K562 (cell line): ENCODE results near the gene EGF. TPM values are rescaled to one million over a fixed set of nuclear protein-coding genes. Genes with fewer than 3 reads are reported as not detected.

Experiments
- ATAC-seq: fragments of 200-7000 bp; cut with Tn5 transposase; 3 replicates; pipeline ENCODE4 v1.9.1; 2020; ENCODE audit warnings: moderate library complexity
- BruUV-seq: library from RNA; stranded (reverse); fragments of 400-500 nt; replicated peaks from 2 replicates; lab custom pipeline; 2021; lab: Mats Ljungman, UMichigan
- CTCF ChIA-PET: fragments of 300-600 bp; formaldehyde crosslinking; extraction: SDS; loops from one replicate; lab custom pipeline; 2021; ENCODE audit warnings: low intra/inter-chr PET ratio; lab: Yijun Ruan, JAX
- POLR2A ChIA-PET: fragments of 300-600, 350-650 bp; sonication (Branson Sonifier 250); formaldehyde crosslinking; extraction: SDS; loops from one replicate; lab custom pipeline; 2021; ENCODE audit warnings: antibody characterized with exemption, inconsistent platforms; lab: Yijun Ruan, JAX
- DNase-seq, 4 experiments: peaks; one replicate each; pipeline versions ENCODE4 v3.0.0 to v3.0.0-alpha.2; 2011 to 2018; ENCODE audit warnings: low spot score in 3 of 4, mixed read lengths in 3 of 4; ENCODE audit errors: extremely low read depth in 1 of 4
- FAIRE-seq: peaks from 2 replicates; lab custom pipeline; 2011; peaks lifted over from hg19 to GRCh38; lab: Jason Lieb, UNC
- H2AFZ ChIP-seq: 2 replicates; pipeline ENCODE4 v1.6.0; 2011; ENCODE audit warnings: low read depth, low read length, control low read depth, inconsistent platforms
- H3K27ac ChIP-seq: fragments of 200-600 bp; 3 replicates; pipeline ENCODE4 v1.8.0; 2011; ENCODE audit warnings: low read depth, mild to moderate bottlenecking, control low read depth, inconsistent platforms, low read length, moderate library complexity, mixed read lengths; ENCODE audit errors: extremely low read depth
- H3K27me3 ChIP-seq, 2 experiments: fragments of 300-600 bp in 1 of 2; 2 replicates in 1 of 2; 3 replicates in 1 of 2; pipeline versions ENCODE4 v1.6.0 to v1.8.0; 2011; ENCODE audit warnings: inconsistent platforms in 2 of 2, low read length in 2 of 2, mild to moderate bottlenecking in 1 of 2, mixed read lengths in 1 of 2, moderate library complexity in 1 of 2; ENCODE audit not compliant: control insufficient read depth in 2 of 2, insufficient read depth in 2 of 2
- H3K36me3 ChIP-seq: fragments of 300-600 bp; 3 replicates; pipeline ENCODE4 v1.8.0; 2011; ENCODE audit warnings: mild to moderate bottlenecking, low read length, inconsistent platforms; ENCODE audit not compliant: control insufficient read depth, insufficient read depth
- H3K4me1 ChIP-seq, 2 experiments: fragments of 200-600 bp in 1 of 2; replicated peaks in 1 of 2; 2 replicates in 1 of 2; 3 replicates in 1 of 2; pipeline versions ENCODE4 v1.5.1 to v1.8.0; 2011; ENCODE audit warnings: inconsistent platforms in 2 of 2, low read length in 2 of 2, mild to moderate bottlenecking in 1 of 2, mixed read lengths in 1 of 2, moderate library complexity in 1 of 2; ENCODE audit not compliant: control insufficient read depth in 2 of 2, insufficient read depth in 2 of 2
- H3K4me2 ChIP-seq: 2 replicates; pipeline ENCODE4 v1.6.1; 2011; ENCODE audit warnings: low read length, control low read depth, inconsistent platforms, mixed read lengths; ENCODE audit not compliant: insufficient read depth
- H3K4me3 ChIP-seq: fragments of 200-600 bp; sonication (generic), shearing (Covaris generic); 2 replicates; pipeline ENCODE4 v1.5.1; 2016; ENCODE audit warnings: control low read depth, inconsistent platforms
- H3K79me2 ChIP-seq: fragments of 200-600 bp; 3 replicates; pipeline ENCODE4 v1.8.0; 2011; ENCODE audit warnings: low read length, inconsistent platforms; ENCODE audit not compliant: control insufficient read depth, insufficient read depth
- H3K9ac ChIP-seq, 2 experiments: 2 replicates each; pipeline versions ENCODE4 v1.6.0 to v1.6.1; 2011; ENCODE audit warnings: low read depth in 2 of 2, low read length in 2 of 2, control low read depth in 1 of 2, inconsistent platforms in 1 of 2, mild to moderate bottlenecking in 1 of 2, mixed read lengths in 1 of 2; ENCODE audit not compliant: insufficient read depth in 1 of 2
- H3K9me1 ChIP-seq: one replicate; pipeline ENCODE4 v1.6.0; 2011; ENCODE audit warnings: inconsistent platforms, mild to moderate bottlenecking, low read length, moderate library complexity; ENCODE audit not compliant: control insufficient read depth, insufficient read depth
- H3K9me3 ChIP-seq: replicated peaks from 2 replicates; pipeline ENCODE4 v1.5.1; 2011; ENCODE audit warnings: low read depth, low read length, inconsistent platforms; ENCODE audit not compliant: control insufficient read depth, insufficient read depth
- H4K20me1 ChIP-seq: replicated peaks from 2 replicates; pipeline ENCODE4 v1.6.1; 2011; ENCODE audit warnings: low read length, inconsistent platforms, mixed read lengths; ENCODE audit not compliant: control insufficient read depth, insufficient read depth
- ARID1B ChIP-seq: fragments of 450-650 bp; IDR thresholded peaks from 2 replicates; pipeline ENCODE4 v1.6.1; 2016; ENCODE audit warnings: antibody characterized with exemption, mild to moderate bottlenecking, inconsistent platforms
- C11orf30 ChIP-seq: fragments of 450-650 bp; IDR thresholded peaks from 2 replicates; pipeline ENCODE4 v1.6.1; 2016; ENCODE audit warnings: low read depth, mild to moderate bottlenecking
- CBFA2T2 ChIP-seq: fragments of 450-650 bp; conservative IDR thresholded peaks from 2 replicates; pipeline ENCODE4 v1.6.1; 2017; ENCODE audit warnings: mild to moderate bottlenecking
- CBFA2T3 ChIP-seq: fragments of 450-650 bp; IDR thresholded peaks from 2 replicates; pipeline ENCODE4 v1.6.1; 2017
- CTBP1 ChIP-seq: fragments of 450-650 bp; IDR thresholded peaks from 2 replicates; pipeline ENCODE4 v1.6.1; 2016; ENCODE audit warnings: borderline replicate concordance
- DACH1 ChIP-seq: fragments of 450-650 bp; IDR thresholded peaks from 2 replicates; pipeline ENCODE4 v1.6.1; 2018; ENCODE audit not compliant: partially characterized antibody
- DPF2 ChIP-seq: fragments of 450-650 bp; IDR thresholded peaks from 2 replicates; pipeline ENCODE4 v1.6.1; 2016
- ETV5 ChIP-seq: sonication (generic); formaldehyde crosslinking; IDR thresholded peaks from 2 replicates; pipeline ENCODE4 v1.4.0; 2020; ENCODE audit warnings: low read depth, mild to moderate bottlenecking, missing genetic modification reagents
- EZH2 ChIP-seq: IDR thresholded peaks from 2 replicates; pipeline ENCODE4 v1.6.1; 2012; ENCODE audit warnings: low read depth, mild to moderate bottlenecking, inconsistent platforms, low read length, borderline replicate concordance
- GMEB1 ChIP-seq: fragments of 250-450 bp; sonication (Bioruptor Pico); IDR thresholded peaks from 2 replicates; pipeline ENCODE4 v1.4.0; 2020; ENCODE audit warnings: mild to moderate bottlenecking
- MAFF ChIP-seq: IDR thresholded peaks from 2 replicates; pipeline ENCODE4 v1.6.1; 2012; ENCODE audit warnings: low read length, improper control_type of control experiment
- MAFG ChIP-seq: fragments of 450-650 bp; conservative IDR thresholded peaks from 2 replicates; pipeline ENCODE4 v1.6.1; 2016; ENCODE audit warnings: missing genetic modification characterization, missing compliant biosample characterization
- MTA2 ChIP-seq: fragments of 450-650 bp; IDR thresholded peaks from 2 replicates; pipeline ENCODE4 v1.6.1; 2016; ENCODE audit warnings: low read depth
- NFE2 ChIP-seq: IDR thresholded peaks from 2 replicates; pipeline ENCODE4 v1.6.1; 2014; ENCODE audit warnings: antibody characterized with exemption, low read depth
- PKNOX1 ChIP-seq: fragments of 450-650 bp; IDR thresholded peaks from 2 replicates; pipeline ENCODE4 v1.6.1; 2016
- RAD21 ChIP-seq, 2 experiments: fragments of 250-450 bp in 1 of 2; fragments of 450-650 bp in 1 of 2; sonication (Bioruptor Pico) in 1 of 2; formaldehyde crosslinking in 1 of 2; IDR thresholded peaks in 1 of 2; conservative IDR thresholded peaks in 1 of 2; 2 replicates each; pipeline versions ENCODE4 v1.4.0 to v1.8.0; 2020 to 2022; ENCODE audit warnings: mild to moderate bottlenecking in 2 of 2, moderate library complexity in 1 of 2
- RBM22 ChIP-seq: fragments of 200-400 bp; formaldehyde crosslinking; IDR thresholded peaks from 2 replicates; pipeline ENCODE4 v1.6.1; 2018; ENCODE audit warnings: low read length, low read depth; ENCODE audit not compliant: poor library complexity, severe bottlenecking
- TFAP4 ChIP-seq: sonication (generic); formaldehyde crosslinking; IDR thresholded peaks from 2 replicates; pipeline ENCODE4 v1.8.0; 2022; ENCODE audit warnings: missing genetic modification reagents, mild to moderate bottlenecking, moderate library complexity, borderline replicate concordance
- ZNF24 ChIP-seq: fragments of 450-650 bp; IDR thresholded peaks from 2 replicates; pipeline ENCODE4 v1.6.1; 2016
- ZNF316 ChIP-seq: fragments of 450-650 bp; IDR thresholded peaks from 2 replicates; pipeline ENCODE4 v1.6.1; 2016
- ZNF830 ChIP-seq: fragments of 250-450 bp; sonication (Bioruptor Pico); IDR thresholded peaks from 2 replicates; pipeline ENCODE4 v1.5.0; 2021; ENCODE audit warnings: mild to moderate bottlenecking
- WGBS: fragments of 100-300 bp; shearing (Covaris generic); methylation state at CpG from one replicate; pipeline ENCODE4 v1.1.6; 2016; ENCODE audit warnings: low coverage, mixed read lengths; ENCODE audit not compliant: insufficient coverage; ENCODE audit errors: missing lambda C conversion rate; 5-methylcytosine and 5-hydroxymethylcytosine counted together
- in situ Hi-C: fragments of 300-500 bp; cut with MboI; formaldehyde crosslinking; loops from 4 replicates; pipeline ENCODE4 v1.15.0; 2018; ENCODE audit warnings: inconsistent platforms, mixed read lengths
- intact Hi-C: fragments of 100-400 bp; cut with micrococcal nuclease; formaldehyde crosslinking; loops from 2 replicates; pipeline ENCODE4 v1.14.2; 2022
- polyA plus RNA-seq, 8 experiments: library from polyadenylated mRNA; depleted of rRNA in 4 of 8; stranded (reverse) in 5 of 8; unstranded in 3 of 8; fragments of >200 nt; fragmentation: Nextera tagmentation in 2 of 8; fragmentation: Illumina TruSeq in 1 of 8; extraction: Ambion mirVana in 2 of 8; extraction: Trizol in 1 of 8; gene quantifications; 2 replicates each; pipeline versions ENCODE4 v1.2.1 to v1.2.3, GENCODE V29; 2011 to 2014; ENCODE audit warnings: inconsistent platforms in 1 of 8, missing spikeins in 1 of 8
- total RNA-seq, 7 experiments: library from RNA; depleted of rRNA in 6 of 7; stranded (reverse); fragments of >200 nt in 6 of 7; fragmentation: Illumina TruSeq in 2 of 7; extraction: Trizol in 2 of 7; gene quantifications; 2 replicates each; pipeline versions ENCODE4 v1.2.1 to v1.2.3, GENCODE V29; 2011 to 2021; ENCODE audit warnings: low replicate concordance in 1 of 7

EGF gene
- total and polyA plus RNA-seq, 9 of the 15 experiments (the other 6 are each of a cell fraction or from before 2014, with no cell fraction given), result 0.32 to 3.1 (median 1.3) TPM

- no peak for TF ChIP-seq GMEB1
- TF ChIP-seq MTA2, result no peak
- TF ChIP-seq ZNF24, result no peak
- no peak for TF ChIP-seq RAD21 (CRISPR knock-in tag; conservative IDR thresholded peaks at IDR 0.05 in 1 of 2, IDR thresholded peaks at IDR 0.05 in 1 of 2)
- TF ChIP-seq RBM22, result no peak
Measured at GRCh38 chr4:109942292-109942926, 29.7 kb downstream of the EGF start (continued).

GRCh38 chr4:109943745-109944144 lies 31.1 kb downstream of the EGF start:
- H3K4me2 ChIP-seq, result no peak overlapping the region
- in situ Hi-C loops, result no loop called here
- intact Hi-C loops, result no loop called here
- peaks cover 0 to 7% of the 10 kb centered on the region in 2 experiments; a peak in 3 of 5 replicates for H3K4me1 ChIP-seq
- no peak overlapping the region for H2AFZ ChIP-seq
- no peaks in the 10 kb centered on the region for H4K20me1 ChIP-seq
- no peaks in the 10 kb centered on the region for H3K9me3 ChIP-seq
- no TSS peak for BruUV-seq
- ATAC-seq, result peak; percentile 64
- no peak for FAIRE-seq
- 3% methylated on average over 2 of the region's 2 CpGs for WGBS
- H3K9me1 ChIP-seq, result no peaks in the 10 kb centered on the region
- CTCF ChIA-PET, result no interaction called here
- no peaks in the 10 kb centered on the region for H3K36me3 ChIP-seq
- H3K4me3 ChIP-seq, result no peak overlapping the region
- POLR2A ChIA-PET, result no interaction called here
- 0 out of 3 replicates have a peak overlapping the region, but pooled peaks have one; percentile 10 for H3K27ac ChIP-seq
- H3K9ac ChIP-seq, result no peak overlapping the region
- H3K27me3 ChIP-seq, result peaks cover 0 to 8% of the 10 kb centered on the region in 2 experiments; a peak in 1 of 5 replicates
- no peaks in the 10 kb centered on the region for H3K79me2 ChIP-seq
- peak in 2 of 4 experiments; percentile 14 to 50 for DNase-seq
- TF ChIP-seq ZNF830 (no peak), MAFF (peak; percentile 33; the same call in 1 of the 2 replicates), CBFA2T2 (0 out of 2 replicates have a peak, but pooled peaks have one; percentile 4), PKNOX1 (peak; percentile 39; the same call in 1 of the 2 replicates), CBFA2T3 (peak; percentile 37; the same call in 1 of the 2 replicates), DACH1 (peak; percentile 9), TFAP4 (CRISPR knock-in tag) (no peak), DPF2 (peak; percentile 51; the same call in 1 of the 2 replicates), ZNF316 (peak; percentile 34; the same call in 1 of the 2 replicates), CTBP1 (peak; percentile 34; the same call in 1 of the 2 replicates), EZH2 (no peak), NFE2 (peak; percentile 79), C11orf30 (0 out of 2 replicates have a peak, but pooled peaks have one; percentile 26), MAFG (peak; percentile 81), ARID1B (peak; percentile 40; the same call in 1 of the 2 replicates), ETV5 (CRISPR knock-in tag) (no peak)
